A549 (cell line): ENCODE results near the gene ZHX3. TPM values are rescaled to one million over a fixed set of nuclear protein-coding genes. Genes with fewer than 3 reads are reported as not detected.

ENCODE experiments used
- ATAC-seq, 2 experiments: fragments of 200-7000 bp in 1 of 2; fragments of >200 bp in 1 of 2; cut with Nextera tagmentation in 1 of 2; cut with Tn5 transposase in 1 of 2; 3 replicates each; pipeline versions ENCODE4 v1.8.0 to v1.9.1; 2018 to 2020; ENCODE audit warnings: mild to moderate bottlenecking in 1 of 2, moderate library complexity in 1 of 2
- CTCF ChIA-PET: fragments of 300-600 bp; sonication (Branson Sonifier 250); formaldehyde crosslinking; extraction: SDS; loops from one replicate; lab custom pipeline; 2021; ENCODE audit warnings: antibody characterized with exemption, inconsistent platforms; lab: Yijun Ruan, JAX
- POLR2A ChIA-PET: fragments of 350-600 bp; formaldehyde crosslinking; extraction: SDS; loops from one replicate; lab custom pipeline; 2021; ENCODE audit warnings: antibody characterized with exemption, inconsistent platforms; lab: Yijun Ruan, JAX
- DNase-seq, 2 experiments: peaks; one replicate each; pipeline versions ENCODE4 v3.0.0 to v3.0.0-alpha.2; 2011 to 2016; ENCODE audit warnings: low read depth in 1 of 2, low spot score in 1 of 2
- FAIRE-seq: peaks from 2 replicates; lab custom pipeline; 2011; peaks lifted over from hg19 to GRCh38; lab: Jason Lieb, UNC
- H3K27ac ChIP-seq, 2 experiments: fragments of >200 bp; sonication (Bioruptor Twin); formaldehyde crosslinking; 3 replicates each; pipeline ENCODE4 v1.5.1; 2016 to 2017
- H3K4me1 ChIP-seq: fragments of >200 bp; sonication (Bioruptor Twin); formaldehyde crosslinking; 3 replicates; pipeline ENCODE4 v1.6.1; 2016
- H3K4me2 ChIP-seq: fragments of >200 bp; sonication (Bioruptor Twin); formaldehyde crosslinking; 3 replicates; pipeline ENCODE4 v1.6.1; 2016
- H3K4me3 ChIP-seq: fragments of >200 bp; sonication (Bioruptor Twin); formaldehyde crosslinking; 3 replicates; pipeline ENCODE4 v1.5.1; 2016
- H3K9me3 ChIP-seq: fragments of >200 bp; sonication (Bioruptor Twin); formaldehyde crosslinking; 3 replicates; pipeline ENCODE4 v1.6.1; 2016
- BHLHE40 ChIP-seq: IDR thresholded peaks from 2 replicates; pipeline ENCODE4 v1.6.1; 2012; ENCODE audit warnings: low read depth, low read length, inconsistent platforms
- CBX8 ChIP-seq: fragments of 200-600 bp; sonication (generic); IDR thresholded peaks from 2 replicates; pipeline ENCODE4 v1.6.1; 2016
- CEBPB ChIP-seq, 2 experiments: fragments of >200 bp in 1 of 2; sonication (Bioruptor Twin) in 1 of 2; formaldehyde crosslinking in 1 of 2; IDR thresholded peaks; 2 replicates each; pipeline ENCODE4 v1.6.1; 2012 to 2016
- CHD2 ChIP-seq: fragments of 150-350 bp; IDR thresholded peaks from 2 replicates; pipeline ENCODE4 v1.6.1; 2014; ENCODE audit warnings: low read length; ENCODE audit not compliant: partially characterized antibody
- EHF ChIP-seq: fragments of 250-450 bp; sonication (Bioruptor Pico); IDR thresholded peaks from 2 replicates; pipeline ENCODE4 v1.5.0; 2020; ENCODE audit warnings: mild to moderate bottlenecking
- EP300 ChIP-seq, 2 experiments: fragments of >200 bp; sonication (Bioruptor Twin); formaldehyde crosslinking; IDR thresholded peaks; 2 replicates in 1 of 2; 3 replicates in 1 of 2; pipeline ENCODE4 v1.6.1; 2016 to 2017
- FOXS1 ChIP-seq: fragments of 250-450 bp; sonication (Bioruptor Pico); IDR thresholded peaks from 2 replicates; pipeline ENCODE4 v1.5.0; 2020; ENCODE audit warnings: mild to moderate bottlenecking, moderate library complexity
- HDAC2 ChIP-seq: fragments of 200-600 bp; sonication (generic); IDR thresholded peaks from 2 replicates; pipeline ENCODE4 v1.6.1; 2016
- HOXA7 ChIP-seq: fragments of 250-450 bp; sonication (Bioruptor Pico); IDR thresholded peaks from 2 replicates; pipeline ENCODE4 v1.5.0; 2020; ENCODE audit warnings: mild to moderate bottlenecking, moderate library complexity
- HOXB13 ChIP-seq: fragments of 250-450 bp; sonication (Bioruptor Pico); IDR thresholded peaks from 2 replicates; pipeline ENCODE4 v1.5.0; 2020; ENCODE audit warnings: low read depth, mild to moderate bottlenecking, moderate library complexity
- JUN ChIP-seq, 2 experiments: fragments of >200 bp; sonication (Bioruptor Twin); formaldehyde crosslinking; IDR thresholded peaks; 2 replicates in 1 of 2; 3 replicates in 1 of 2; pipeline ENCODE4 v1.6.1; 2016 to 2017
- KDM1A ChIP-seq: fragments of 200-600 bp; sonication (generic); IDR thresholded peaks from 2 replicates; pipeline ENCODE4 v1.6.1; 2016; ENCODE audit warnings: low read depth, mild to moderate bottlenecking
- NFE2L2 ChIP-seq: fragments of 150-350 bp; conservative IDR thresholded peaks from 2 replicates; pipeline ENCODE4 v1.6.1; 2014; ENCODE audit warnings: low read length
- SMC3 ChIP-seq: fragments of >200 bp; sonication (Bioruptor Twin); formaldehyde crosslinking; IDR thresholded peaks from 3 replicates; pipeline ENCODE4 v1.6.1; 2018; ENCODE audit warnings: inconsistent platforms
- SREBF2 ChIP-seq: fragments of 450-650 bp; IDR thresholded peaks from 2 replicates; pipeline ENCODE4 v1.6.1; 2014; ENCODE audit warnings: mild to moderate bottlenecking, moderate library complexity
- TFCP2L1 ChIP-seq: fragments of 250-450 bp; sonication (Bioruptor Pico); IDR thresholded peaks from 2 replicates; pipeline ENCODE4 v1.5.0; 2021; ENCODE audit warnings: mild to moderate bottlenecking
- ZNF302 ChIP-seq: fragments of 250-450 bp; sonication (Bioruptor Pico); IDR thresholded peaks from 2 replicates; pipeline ENCODE4 v1.9.0; 2021; ENCODE audit warnings: inconsistent platforms, mild to moderate bottlenecking, moderate library complexity
- WGBS: methylation state at CpG from one replicate; pipeline ENCODE4 v1.1.6; 2017; ENCODE audit errors: missing lambda C conversion rate; 5-methylcytosine and 5-hydroxymethylcytosine counted together
- polyA plus RNA-seq, 4 experiments: library from polyadenylated mRNA; depleted of rRNA in 3 of 4; stranded (reverse); fragments of >200 nt; fragmentation: RNase III in 1 of 4; extraction: RNeasy Plus Mini Kit Qiagen cat#74134 plus additional on column Dnase treatment in 1 of 4; gene quantifications; 2 replicates in 3 of 4; 3 replicates in 1 of 4; pipeline ENCODE4 v1.2.3, GENCODE V29; 2011 to 2017
- TF ChIP-seq, protein P1 (sequence below): fragments of 250-450 bp; sonication (Bioruptor Pico); IDR thresholded peaks from 2 replicates; pipeline ENCODE4 v1.5.0; 2020; ENCODE audit warnings: low read depth, mild to moderate bottlenecking, moderate library complexity
- TF ChIP-seq, protein P2 (sequence below): fragments of >200 bp; sonication (Bioruptor Twin); formaldehyde crosslinking; IDR thresholded peaks from 3 replicates; pipeline ENCODE4 v1.5.1; 2016
- TF ChIP-seq, protein P3 (sequence below): fragments of 450-650 bp; IDR thresholded peaks from 2 replicates; pipeline ENCODE4 v1.6.1; 2014; ENCODE audit warnings: antibody characterized with exemption

ZHX3 gene
- polyA plus RNA-seq, 2 of the 4 experiments (the other 2 are of a cell fraction): 3.6 to 4.1 TPM

DNA sequence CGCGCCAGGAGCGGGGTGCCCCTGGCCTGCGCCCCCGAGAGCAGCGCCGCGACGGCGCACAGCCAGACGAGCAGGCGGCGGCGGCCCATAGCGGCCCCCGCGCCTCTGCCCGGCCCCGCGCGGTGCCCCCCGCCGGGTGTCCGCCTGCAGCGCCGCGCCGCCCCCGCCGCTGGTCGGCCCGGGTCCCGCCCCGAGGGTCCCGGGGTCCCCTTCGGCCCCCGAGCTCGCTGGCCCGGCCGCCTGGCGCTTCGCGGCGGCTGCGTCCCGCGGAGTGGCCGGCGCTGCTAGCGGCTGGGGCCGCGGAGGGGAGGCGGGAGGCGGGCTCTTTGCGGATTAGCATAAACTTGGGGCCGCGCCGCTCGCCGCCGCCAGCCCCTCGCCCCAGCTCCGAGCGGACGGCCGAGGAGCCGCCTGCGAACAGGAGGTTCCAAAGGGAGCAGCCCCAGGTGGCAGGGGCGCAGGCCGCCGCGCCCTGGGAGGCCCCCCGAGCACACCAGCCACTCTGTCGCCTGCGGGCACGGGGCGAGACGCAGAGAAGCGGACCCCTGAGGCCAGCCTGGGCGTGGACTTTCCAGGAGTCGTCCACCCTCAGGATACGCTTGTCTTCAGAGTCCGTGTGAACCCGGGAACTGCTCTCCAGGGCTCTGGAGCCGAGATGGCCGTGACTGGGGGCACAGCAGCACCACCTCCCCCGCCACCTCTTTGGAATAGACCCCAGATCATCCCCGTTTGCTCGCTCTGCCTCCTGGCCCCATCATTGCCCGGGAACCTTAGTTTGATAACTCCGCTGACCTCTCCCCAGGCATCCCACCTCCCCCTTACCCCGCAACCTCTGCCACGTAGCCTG, 49.2 kb upstream of the ZHX3 start, which contains the start of gene EMILIN3:
EMILIN3 (minus strand) TSS at position 273 of the 847 bp plus-strand sequence; CDS start at position 89, 184 bp downstream.
- CTCF ChIA-PET: no interaction called here
- Histone ChIP-seq H3K4me3 (peak within 1 kb of the TSS; percentile 48), H3K4me1 (peaks cover 4% of the 10 kb centered on the region; the same call in 1 of the 3 replicates), H3K27ac (peak within 1 kb of the TSS in 1 of 2 experiments; percentile 81; a peak in 3 of 6 replicates), H3K4me2 (peak within 1 kb of the TSS; percentile 88), H3K9me3 (no peaks in the 10 kb centered on the region)
- TF ChIP-seq SMC3 (no peak), HDAC2 (no peak), BHLHE40 (no peak), TFCP2L1 (CRISPR knock-in tag) (no peak), SREBF2 (no peak), CEBPB (IDR thresholded peaks at IDR 0.05) (no peak), EHF (CRISPR knock-in tag) (no peak), NFE2L2 (no peak), CBX8 (no peak), FOXS1 (CRISPR knock-in tag) (no peak), KDM1A (no peak)
- TF ChIP-seq, protein P1, sequence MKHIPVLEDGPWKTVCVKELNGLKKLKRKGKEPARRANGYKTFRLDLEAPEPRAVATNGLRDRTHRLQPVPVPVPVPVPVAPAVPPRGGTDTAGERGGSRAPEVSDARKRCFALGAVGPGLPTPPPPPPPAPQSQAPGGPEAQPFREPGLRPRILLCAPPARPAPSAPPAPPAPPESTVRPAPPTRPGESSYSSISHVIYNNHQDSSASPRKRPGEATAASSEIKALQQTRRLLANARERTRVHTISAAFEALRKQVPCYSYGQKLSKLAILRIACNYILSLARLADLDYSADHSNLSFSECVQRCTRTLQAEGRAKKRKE: no peak
- TF ChIP-seq, protein P2, sequence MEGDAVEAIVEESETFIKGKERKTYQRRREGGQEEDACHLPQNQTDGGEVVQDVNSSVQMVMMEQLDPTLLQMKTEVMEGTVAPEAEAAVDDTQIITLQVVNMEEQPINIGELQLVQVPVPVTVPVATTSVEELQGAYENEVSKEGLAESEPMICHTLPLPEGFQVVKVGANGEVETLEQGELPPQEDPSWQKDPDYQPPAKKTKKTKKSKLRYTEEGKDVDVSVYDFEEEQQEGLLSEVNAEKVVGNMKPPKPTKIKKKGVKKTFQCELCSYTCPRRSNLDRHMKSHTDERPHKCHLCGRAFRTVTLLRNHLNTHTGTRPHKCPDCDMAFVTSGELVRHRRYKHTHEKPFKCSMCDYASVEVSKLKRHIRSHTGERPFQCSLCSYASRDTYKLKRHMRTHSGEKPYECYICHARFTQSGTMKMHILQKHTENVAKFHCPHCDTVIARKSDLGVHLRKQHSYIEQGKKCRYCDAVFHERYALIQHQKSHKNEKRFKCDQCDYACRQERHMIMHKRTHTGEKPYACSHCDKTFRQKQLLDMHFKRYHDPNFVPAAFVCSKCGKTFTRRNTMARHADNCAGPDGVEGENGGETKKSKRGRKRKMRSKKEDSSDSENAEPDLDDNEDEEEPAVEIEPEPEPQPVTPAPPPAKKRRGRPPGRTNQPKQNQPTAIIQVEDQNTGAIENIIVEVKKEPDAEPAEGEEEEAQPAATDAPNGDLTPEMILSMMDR: no peak
- TF ChIP-seq, protein P3, sequence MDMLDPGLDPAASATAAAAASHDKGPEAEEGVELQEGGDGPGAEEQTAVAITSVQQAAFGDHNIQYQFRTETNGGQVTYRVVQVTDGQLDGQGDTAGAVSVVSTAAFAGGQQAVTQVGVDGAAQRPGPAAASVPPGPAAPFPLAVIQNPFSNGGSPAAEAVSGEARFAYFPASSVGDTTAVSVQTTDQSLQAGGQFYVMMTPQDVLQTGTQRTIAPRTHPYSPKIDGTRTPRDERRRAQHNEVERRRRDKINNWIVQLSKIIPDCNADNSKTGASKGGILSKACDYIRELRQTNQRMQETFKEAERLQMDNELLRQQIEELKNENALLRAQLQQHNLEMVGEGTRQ: no peak
- FAIRE-seq (no peak), ATAC-seq (0 out of 6 replicates have a peak, but pooled peaks of 1 of the 2 experiments have one; percentile 9), DNase-seq (no peak)
- POLR2A ChIA-PET: no interaction called here
- WGBS: 49% methylated on average over 18 of the region's 93 CpGs

DNA sequence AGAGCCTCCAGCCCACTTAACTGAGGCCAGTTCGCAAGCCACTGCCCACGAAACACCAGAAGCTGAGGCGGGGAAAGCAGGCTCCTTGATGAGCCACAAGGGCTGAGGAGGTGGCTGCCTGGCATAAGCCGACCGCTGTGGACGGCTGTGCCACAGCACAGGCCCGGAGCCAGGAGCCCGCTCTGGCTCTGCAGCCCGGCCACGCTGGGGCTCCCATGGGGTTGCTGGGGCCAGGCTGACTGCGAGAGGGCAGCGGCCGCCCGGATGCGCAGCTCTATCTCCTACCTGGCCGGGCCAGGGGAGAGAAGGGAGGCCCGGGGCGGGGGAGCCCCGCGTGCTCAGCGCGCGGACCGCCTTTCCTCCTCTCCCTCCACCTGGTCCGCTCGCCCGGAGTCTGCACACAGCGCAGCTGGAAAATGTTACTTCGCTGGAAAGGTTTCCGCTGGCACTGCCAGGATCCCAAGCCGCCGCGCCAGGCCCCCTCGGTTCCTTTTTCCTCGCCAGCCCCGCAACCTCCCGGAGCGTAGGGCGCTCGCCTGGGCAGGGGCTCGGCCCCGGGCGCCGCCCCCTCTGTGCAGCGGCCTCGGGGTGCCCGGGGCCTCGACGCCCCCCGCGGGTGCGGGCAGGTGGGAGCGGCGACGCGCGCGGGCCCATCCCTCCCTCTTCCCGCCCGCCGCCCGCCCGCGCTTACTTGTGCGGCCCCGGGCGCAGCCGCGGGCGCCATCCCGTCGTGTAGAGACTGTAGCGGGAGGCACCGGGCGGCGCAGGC, 48.4 kb upstream of the ZHX3 start:
- ATAC-seq: peak in 1 of 2 experiments; percentile 8; a peak in 3 of 6 replicates
- Histone ChIP-seq H3K27ac (peak overlapping the region in 1 of 2 experiments; percentile 81; a peak in 3 of 6 replicates), H3K4me1 (peaks cover 4% of the 10 kb centered on the region; the same call in 1 of the 3 replicates), H3K4me3 (peak overlapping the region; percentile 48), H3K9me3 (no peaks in the 10 kb centered on the region), H3K4me2 (peak overlapping the region; percentile 88)
- ChIA-PET POLR2A (no interaction called here), CTCF (no interaction called here)
- TF ChIP-seq SREBF2 (no peak), HOXB13 (CRISPR knock-in tag) (no peak), EP300 (IDR thresholded peaks at IDR 0.05) (no peak), HOXA7 (CRISPR knock-in tag) (no peak), JUN (IDR thresholded peaks at IDR 0.05) (no peak), CHD2 (no peak), ZNF302 (CRISPR knock-in tag) (no peak), NFE2L2 (no peak)
- 70% methylated on average over 27 of the region's 76 CpGs for WGBS
- no peak for FAIRE-seq
- no peak for DNase-seq
